Endothelial cell of umbilical vein (primary cell): Measurements from ENCODE around the gene AMH. TPM values are rescaled to one million over a fixed set of nuclear protein-coding genes. Genes with fewer than 3 reads are reported as not detected.

ENCODE experiments used
- BruUV-seq: library from RNA; stranded (reverse); fragments of 400-500 nt; replicated peaks from 2 replicates; lab custom pipeline; 2021; lab: Mats Ljungman, UMichigan
- CTCF ChIA-PET: fragments of 300-600, 350-600 bp; sonication (Branson Sonifier 250); formaldehyde crosslinking; loops from one replicate; lab custom pipeline; 2021; ENCODE audit warnings: antibody characterized with exemption, inconsistent platforms; lab: Charles Lee
- POLR2A ChIA-PET: fragments of 300-600, 350-600 bp; sonication (Branson Sonifier 250); formaldehyde crosslinking; loops from one replicate; lab custom pipeline; 2021; ENCODE audit warnings: antibody characterized with exemption, inconsistent platforms; lab: Charles Lee
- DNase-seq: peaks from one replicate; pipeline ENCODE4 v3.0.0-alpha.2; 2011; ENCODE audit warnings: low read depth, low spot score
- FAIRE-seq: peaks from 2 replicates; lab custom pipeline; 2011; peaks lifted over from hg19 to GRCh38; lab: Jason Lieb, UNC
- H2AFZ ChIP-seq: 2 replicates; pipeline ENCODE4 v1.6.0; 2012; ENCODE audit warnings: low read depth, low read length, control low read depth, inconsistent platforms
- H3K27ac ChIP-seq: 2 replicates; pipeline ENCODE4 v1.5.1; 2011; ENCODE audit warnings: low read depth, mild to moderate bottlenecking, control low read depth, low read length, moderate library complexity; ENCODE audit not compliant: insufficient read depth
- H3K27me3 ChIP-seq, 2 experiments: 2 replicates each; pipeline versions ENCODE4 v1.6.0 to v1.6.1; 2011; ENCODE audit warnings: low read length in 2 of 2, mixed read lengths in 1 of 2; ENCODE audit not compliant: control insufficient read depth in 2 of 2, insufficient read depth in 2 of 2
- H3K36me3 ChIP-seq, 2 experiments: 2 replicates in 1 of 2; 3 replicates in 1 of 2; pipeline ENCODE4 v1.5.1; 2011; ENCODE audit warnings: low read length in 2 of 2, mild to moderate bottlenecking in 1 of 2, moderate library complexity in 1 of 2; ENCODE audit not compliant: control insufficient read depth in 2 of 2, insufficient read depth in 2 of 2; ENCODE audit errors: extremely low read depth in 1 of 2
- H3K4me1 ChIP-seq: 3 replicates; pipeline ENCODE4 v1.5.1; 2011; ENCODE audit warnings: mild to moderate bottlenecking, low read length; ENCODE audit not compliant: control insufficient read depth, insufficient read depth; ENCODE audit errors: extremely low read depth
- H3K4me2 ChIP-seq: 2 replicates; pipeline ENCODE4 v1.6.1; 2011; ENCODE audit warnings: low read length, control low read depth, mixed read lengths; ENCODE audit not compliant: insufficient read depth
- H3K4me3 ChIP-seq, 3 experiments: fragments of 200-600 bp in 1 of 3; sonication (generic), shearing (Covaris generic) in 1 of 3; replicated peaks in 1 of 3; 2 replicates each; pipeline ENCODE4 v1.5.1; 2011 to 2016; ENCODE audit warnings: control low read depth in 3 of 3, low read length in 3 of 3, mild to moderate bottlenecking in 2 of 3, inconsistent platforms in 1 of 3, low read depth in 1 of 3, moderate library complexity in 1 of 3; ENCODE audit not compliant: insufficient read depth in 1 of 3
- H3K79me2 ChIP-seq: 2 replicates; pipeline ENCODE4 v1.6.0; 2012; ENCODE audit warnings: low read length, inconsistent platforms; ENCODE audit not compliant: control insufficient read depth, insufficient read depth
- H3K9ac ChIP-seq: replicated peaks from 2 replicates; pipeline ENCODE3; 2011; ENCODE audit warnings: low read length, control low read depth; ENCODE audit not compliant: insufficient read depth; ENCODE audit errors: extremely low read depth
- H3K9me1 ChIP-seq: replicated peaks from 3 replicates; pipeline ENCODE4 v1.6.0; 2011; ENCODE audit warnings: mild to moderate bottlenecking, low read length; ENCODE audit not compliant: control insufficient read depth, insufficient read depth; ENCODE audit errors: extremely low read depth
- H3K9me3 ChIP-seq: replicated peaks from 2 replicates; pipeline ENCODE4 v1.5.1; 2012; ENCODE audit warnings: low read length, inconsistent platforms; ENCODE audit not compliant: control insufficient read depth, insufficient read depth
- H4K20me1 ChIP-seq: replicated peaks from 2 replicates; pipeline ENCODE3; 2011; ENCODE audit warnings: mild to moderate bottlenecking, low read length; ENCODE audit not compliant: control insufficient read depth, insufficient read depth; ENCODE audit errors: extremely low read depth
- EZH2 ChIP-seq: IDR thresholded peaks from 2 replicates; pipeline ENCODE4 v1.6.1; 2012; ENCODE audit warnings: borderline replicate concordance, low read depth, mild to moderate bottlenecking, moderate library complexity, low read length, inconsistent platforms; ENCODE audit not compliant: severe bottlenecking
- FOS ChIP-seq: IDR thresholded peaks from 2 replicates; pipeline ENCODE4 v1.6.1; 2011; ENCODE audit warnings: mild to moderate bottlenecking, low read length, moderate library complexity, borderline replicate concordance; ENCODE audit not compliant: insufficient read depth
- GATA2 ChIP-seq: IDR thresholded peaks from 2 replicates; pipeline ENCODE4 v1.7.0; 2011; ENCODE audit warnings: low read depth, mild to moderate bottlenecking, moderate library complexity, mixed read lengths, low read length; ENCODE audit not compliant: insufficient read length, insufficient read depth
- JUN ChIP-seq: IDR thresholded peaks from 2 replicates; pipeline ENCODE4 v1.6.1; 2011; ENCODE audit warnings: borderline replicate concordance, low read depth; ENCODE audit not compliant: insufficient read length, insufficient read depth
- MAX ChIP-seq: IDR thresholded peaks from 2 replicates; pipeline ENCODE4 v1.6.1; 2011; ENCODE audit not compliant: insufficient read depth, insufficient read length
- MYC ChIP-seq: IDR thresholded peaks from one replicate; pipeline ENCODE4 v1.6.1; 2011; ENCODE audit warnings: mild to moderate bottlenecking, low read depth, low read length
- POLR2A ChIP-seq: IDR thresholded peaks from 2 replicates; pipeline ENCODE4 v1.6.1; 2012; ENCODE audit warnings: low read depth, mild to moderate bottlenecking, control low read depth, low read length
- POLR2AphosphoS5 ChIP-seq: IDR thresholded peaks from 2 replicates; pipeline ENCODE4 v1.6.1; 2012; ENCODE audit warnings: low read depth, mild to moderate bottlenecking, control low read depth, low read length, moderate library complexity; ENCODE audit not compliant: insufficient read depth
- dilution Hi-C: fragments of 300-500 bp; cut with MboI; formaldehyde crosslinking; loops from one replicate; pipeline ENCODE4 v1.15.0; 2019; ENCODE audit warnings: low sequenced_read_pairs; ENCODE audit not compliant: extremely low pct_ligation_motif_present
- intact Hi-C: fragments of 100-400 bp; cut with micrococcal nuclease; formaldehyde crosslinking; loops from one replicate; pipeline ENCODE4 v1.10.0; 2022
- polyA plus RNA-seq, 4 experiments: library from polyadenylated mRNA; depleted of rRNA in 3 of 4; stranded (reverse) in 3 of 4; unstranded in 1 of 4; fragments of >200 nt; gene quantifications; 2 replicates each; pipeline versions ENCODE4 v1.2.1 to v1.2.3, GENCODE V29; 2011 to 2012; ENCODE audit warnings: missing spikeins in 1 of 4
- total RNA-seq: library from RNA; stranded (reverse); gene quantifications from 2 replicates; pipeline ENCODE4 v1.2.3, GENCODE V29; 2021
- TF ChIP-seq, protein P1 (sequence below), 2 donors: IDR thresholded peaks; 1 replicate in 1 of 2; 2 replicates in 1 of 2; pipeline ENCODE4 v1.5.1; 2011; ENCODE audit warnings: low read length in 2 of 2, mild to moderate bottlenecking in 2 of 2, moderate library complexity in 2 of 2, control low read depth in 1 of 2, inconsistent platforms in 1 of 2, low read depth in 1 of 2; ENCODE audit not compliant: insufficient read depth in 1 of 2; ENCODE audit errors: extremely low read depth in 1 of 2

AMH gene
- total and polyA plus RNA-seq, 2 donors (not counting 3 experiments of a cell fraction or from before 2014, with no cell fraction given), result 3.3 to 9.6 TPM

DNA sequence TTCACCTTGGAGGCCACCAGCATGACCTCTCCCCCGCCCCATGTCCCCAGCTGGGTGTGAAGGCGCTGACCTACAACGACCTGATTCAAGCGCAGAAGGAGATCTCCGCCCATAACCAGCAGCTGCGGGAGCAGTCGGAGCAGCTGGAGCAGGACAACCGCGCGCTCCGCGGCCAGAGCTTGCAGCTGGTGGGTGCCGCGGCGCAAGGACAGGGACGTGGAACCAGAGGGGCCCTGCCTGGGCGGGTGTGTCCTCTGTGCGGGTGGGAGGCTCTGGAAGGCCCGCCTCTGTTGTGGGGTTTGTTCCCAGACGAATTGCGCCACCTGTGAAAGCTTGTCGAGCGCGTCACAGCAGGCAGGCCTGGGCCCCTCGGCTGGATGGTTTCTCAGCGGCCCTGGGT is 35.3 kb upstream of the AMH start:
- H3K9ac ChIP-seq, result no peak overlapping the region
- no peaks in the 10 kb centered on the region for H3K9me3 ChIP-seq
- H3K4me1 ChIP-seq, result no peaks in the 10 kb centered on the region
- ChIA-PET POLR2A (no interaction called here), CTCF (interaction anchor here (2.0 kb wide), 1 partner anchor 58 kb away, joined by 6 read pairs; no protein-coding TSS in a partner anchor)
- no peaks in the 10 kb centered on the region for H4K20me1 ChIP-seq
- intact Hi-C loops, result no loop called here
- FAIRE-seq (no peak), DNase-seq (no peak)
- BruUV-seq, result no TSS peak
- no peak overlapping the region for H3K4me3 ChIP-seq
- H3K4me2 ChIP-seq, result no peak overlapping the region
- no peak overlapping the region for H3K27ac ChIP-seq
- no peaks in the 10 kb centered on the region for H3K27me3 ChIP-seq
- TF ChIP-seq EZH2, result no peak
- no peak for TF ChIP-seq POLR2AphosphoS5
- no peak for TF ChIP-seq MAX
- TF ChIP-seq POLR2A, result no peak
- TF ChIP-seq JUN, result no peak
- TF ChIP-seq, protein P1, sequence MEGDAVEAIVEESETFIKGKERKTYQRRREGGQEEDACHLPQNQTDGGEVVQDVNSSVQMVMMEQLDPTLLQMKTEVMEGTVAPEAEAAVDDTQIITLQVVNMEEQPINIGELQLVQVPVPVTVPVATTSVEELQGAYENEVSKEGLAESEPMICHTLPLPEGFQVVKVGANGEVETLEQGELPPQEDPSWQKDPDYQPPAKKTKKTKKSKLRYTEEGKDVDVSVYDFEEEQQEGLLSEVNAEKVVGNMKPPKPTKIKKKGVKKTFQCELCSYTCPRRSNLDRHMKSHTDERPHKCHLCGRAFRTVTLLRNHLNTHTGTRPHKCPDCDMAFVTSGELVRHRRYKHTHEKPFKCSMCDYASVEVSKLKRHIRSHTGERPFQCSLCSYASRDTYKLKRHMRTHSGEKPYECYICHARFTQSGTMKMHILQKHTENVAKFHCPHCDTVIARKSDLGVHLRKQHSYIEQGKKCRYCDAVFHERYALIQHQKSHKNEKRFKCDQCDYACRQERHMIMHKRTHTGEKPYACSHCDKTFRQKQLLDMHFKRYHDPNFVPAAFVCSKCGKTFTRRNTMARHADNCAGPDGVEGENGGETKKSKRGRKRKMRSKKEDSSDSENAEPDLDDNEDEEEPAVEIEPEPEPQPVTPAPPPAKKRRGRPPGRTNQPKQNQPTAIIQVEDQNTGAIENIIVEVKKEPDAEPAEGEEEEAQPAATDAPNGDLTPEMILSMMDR (IDR thresholded peaks at IDR 0.05; ENCODE audit: extremely low read depth in 1 of 2, insufficient read depth in 1 of 2, low read depth in 1 of 2, low read length in 2 of 2), result no peak
- TF ChIP-seq FOS, result no peak
- TF ChIP-seq GATA2, result no peak
- no peak for TF ChIP-seq MYC
- dilution Hi-C loops, result no loop called here
- no peak overlapping the region for H2AFZ ChIP-seq
- no peaks in the 10 kb centered on the region for H3K9me1 ChIP-seq
- H3K79me2 ChIP-seq, result no peaks in the 10 kb centered on the region
- peaks cover 12 to 50% of the 10 kb centered on the region in 2 experiments for H3K36me3 ChIP-seq
